IPS-20b (cell line): Measurements from ENCODE around the gene CMTM3.
"Not testable (repeated sequence)": the region's sequence is repeated elsewhere in the genome, so short reads cannot be mapped to it uniquely, and the experiment has no call there.

Experiments used
- H3K27ac ChIP-seq: one replicate; pipeline ENCODE4 v1.5.1; 2013; ENCODE audit warnings: low read length
- H3K27me3 ChIP-seq: 2 replicates; pipeline ENCODE4 v1.6.1; 2013; ENCODE audit warnings: mild to moderate bottlenecking, low read length, inconsistent platforms; ENCODE audit not compliant: insufficient read depth
- H3K36me3 ChIP-seq: 2 replicates; pipeline ENCODE4 v1.6.1; 2013; ENCODE audit warnings: low read depth, mild to moderate bottlenecking, inconsistent platforms, low read length, moderate library complexity; ENCODE audit not compliant: insufficient read depth
- H3K4me1 ChIP-seq: 2 replicates; pipeline ENCODE4 v1.6.1; 2013; ENCODE audit warnings: mild to moderate bottlenecking, control low read depth, inconsistent platforms, low read length, moderate library complexity; ENCODE audit not compliant: insufficient read depth
- H3K4me3 ChIP-seq: 2 replicates; pipeline ENCODE4 v1.5.1; 2013; ENCODE audit warnings: mild to moderate bottlenecking, low read length, inconsistent platforms
- H3K9ac ChIP-seq: 2 replicates; pipeline ENCODE4 v1.6.1; 2013; ENCODE audit warnings: low read depth, mild to moderate bottlenecking, inconsistent platforms, low read length, moderate library complexity
- H3K9me3 ChIP-seq: 2 replicates; pipeline ENCODE4 v1.6.1; 2013; ENCODE audit warnings: mild to moderate bottlenecking, low read depth, low read length, inconsistent platforms; ENCODE audit not compliant: insufficient read depth

CMTM3 gene

DNA sequence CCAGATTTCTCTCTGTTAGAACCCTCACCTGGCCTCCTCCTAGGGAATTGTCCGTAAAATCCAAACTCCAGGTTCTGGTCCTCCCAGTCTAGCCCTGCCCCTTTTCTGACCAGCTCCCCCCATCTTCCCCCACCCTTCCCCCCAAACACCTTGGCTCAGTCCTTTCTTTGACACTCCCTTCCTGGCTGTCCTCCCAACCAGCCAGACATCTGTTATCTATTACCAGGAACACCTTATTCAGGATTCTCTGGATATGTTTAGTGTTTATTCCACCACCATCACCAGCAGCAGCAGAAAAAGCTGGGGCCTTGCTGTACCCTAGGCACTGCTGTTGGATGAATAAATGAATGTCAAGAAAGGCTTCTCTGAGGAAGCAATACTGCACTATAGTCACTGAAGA, 4.0 kb upstream of the CMTM3 start:
- Histone ChIP-seq H3K4me3 (no peak overlapping the region), H3K9ac (no peak overlapping the region), H3K4me1 (no peaks in the 10 kb centered on the region), H3K27me3 (peaks cover 8% of the 10 kb centered on the region), H3K36me3 (no peaks in the 10 kb centered on the region), H3K27ac (no peak overlapping the region), H3K9me3 (no peaks in the 10 kb centered on the region)

DNA sequence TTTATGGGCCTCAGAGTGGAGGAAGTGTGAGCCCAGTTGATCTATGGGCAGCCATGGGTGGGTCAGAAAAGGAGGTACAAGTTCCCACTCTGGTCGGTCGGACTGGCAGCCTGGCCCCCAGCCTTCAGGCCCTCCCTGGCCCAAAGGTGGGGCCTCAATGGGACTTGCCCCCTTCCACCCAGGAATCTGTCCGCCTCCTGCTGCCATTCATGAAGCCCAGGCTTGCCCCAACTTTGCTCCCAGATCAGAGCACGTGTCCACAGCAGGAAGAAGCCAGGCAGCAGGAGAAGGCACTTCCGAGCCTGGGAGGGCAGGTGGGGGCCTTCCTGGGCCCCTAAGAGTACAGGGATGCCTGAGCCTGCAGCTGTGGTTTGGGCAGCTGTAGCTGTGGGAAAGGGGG, 3.0 kb upstream of the CMTM3 start:
- H3K4me1 ChIP-seq = peaks cover 4% of the 10 kb centered on the region; the same call in 1 of the 2 replicates
- no peak overlapping the region for H3K27ac ChIP-seq

DNA sequence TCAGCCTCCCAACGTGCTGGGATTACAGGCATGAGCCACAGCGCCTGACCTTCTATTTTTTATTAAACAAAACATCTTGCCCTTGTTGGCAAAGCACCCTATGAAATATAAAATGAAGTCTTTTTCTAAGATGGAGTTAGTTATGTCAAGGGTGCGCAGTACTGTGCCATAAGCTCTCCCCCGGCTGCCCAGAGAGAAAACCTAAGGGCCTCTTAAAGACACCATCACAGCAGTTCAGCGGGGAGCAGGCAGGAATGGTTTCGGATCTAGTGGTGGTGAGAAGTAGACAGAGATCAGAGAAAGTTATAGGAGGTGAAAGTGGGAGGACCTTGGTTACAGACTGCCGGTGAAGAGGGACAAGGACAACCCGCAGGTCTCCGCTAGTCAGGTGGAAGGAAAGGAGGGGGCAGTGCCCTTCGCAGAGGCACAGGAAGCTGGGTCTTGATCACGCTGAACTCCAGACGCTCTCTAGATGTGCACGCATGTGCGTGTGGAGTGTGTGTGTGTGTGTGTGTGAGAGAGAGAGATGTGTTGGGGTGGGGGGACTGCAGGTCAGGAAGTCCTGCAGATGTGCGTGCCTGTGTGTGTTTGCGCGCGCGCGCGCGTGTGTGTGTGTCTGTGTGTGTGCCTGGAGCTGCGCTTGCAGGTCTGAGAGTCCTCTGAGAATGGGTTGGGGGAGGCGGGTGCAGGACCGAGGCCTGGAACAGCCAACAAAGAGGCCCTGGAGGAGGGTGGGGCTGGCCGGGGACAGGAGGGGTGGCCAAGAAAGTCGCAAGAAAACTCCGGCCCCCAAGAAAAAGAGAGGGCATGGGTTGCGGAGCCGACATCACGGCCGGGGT, 748 bp upstream of the CMTM3 start:
- H3K27me3 ChIP-seq = peaks cover 8% of the 10 kb centered on the region
- H3K9me3 ChIP-seq = no peaks in the 10 kb centered on the region
- no peak overlapping the region for H3K27ac ChIP-seq
- peak overlapping the region; percentile 71 for H3K9ac ChIP-seq
- H3K4me1 ChIP-seq = peaks cover 8% of the 10 kb centered on the region; the same call in 1 of the 2 replicates
- H3K36me3 ChIP-seq = no peaks in the 10 kb centered on the region
- H3K4me3 ChIP-seq = peak overlapping the region; percentile 79

More for the DNA sequence above, 3.0 kb upstream of the CMTM3 start:
- H3K27me3 ChIP-seq = peaks cover 8% of the 10 kb centered on the region
- no peak overlapping the region for H3K4me3 ChIP-seq
- H3K9me3 ChIP-seq = no peaks in the 10 kb centered on the region
- H3K9ac ChIP-seq = no peak overlapping the region
- no peaks in the 10 kb centered on the region for H3K36me3 ChIP-seq

DNA sequence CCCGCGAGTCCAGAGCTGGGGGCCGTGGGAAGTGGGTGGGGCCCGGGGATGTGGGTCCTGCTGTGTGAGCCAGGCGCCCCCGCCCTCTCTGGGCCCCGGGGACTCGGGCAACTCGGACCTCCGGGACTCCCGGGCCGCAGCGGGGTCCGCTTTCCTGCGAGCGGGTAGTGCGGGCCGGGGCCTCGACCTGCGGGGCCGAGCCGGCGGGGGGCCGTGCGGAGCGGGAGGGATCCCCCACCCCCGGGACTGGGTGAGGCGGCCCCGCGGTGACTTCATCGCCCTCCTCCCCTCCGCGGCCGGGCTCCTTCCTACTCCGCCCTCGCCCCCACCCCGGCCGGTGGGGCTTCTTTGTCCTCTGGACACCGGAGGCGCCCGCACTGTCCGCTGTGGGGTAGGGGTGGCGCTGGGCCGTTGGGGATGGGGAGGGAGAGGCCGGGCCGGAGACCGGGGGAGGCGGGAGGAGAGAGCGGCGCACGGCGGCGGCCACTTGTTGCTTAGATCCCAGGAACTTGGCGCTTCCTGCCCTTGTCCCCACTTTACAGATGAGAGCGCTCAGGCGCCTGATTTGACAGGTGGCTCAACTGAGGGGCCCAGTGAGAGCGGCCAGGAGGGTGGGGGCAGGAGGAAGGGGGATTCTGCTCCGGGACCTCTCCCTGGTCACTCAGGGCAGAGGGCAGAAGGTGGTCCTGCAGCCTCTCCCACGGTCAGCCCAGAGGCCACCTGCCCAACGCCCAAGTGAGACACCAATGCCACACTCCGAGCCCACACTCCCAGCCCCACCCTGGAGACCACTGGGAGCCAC, 874 bp downstream of the CMTM3 start:
- peaks cover 8% of the 10 kb centered on the region; the same call in 1 of the 2 replicates for H3K4me1 ChIP-seq
- no peak overlapping the region for H3K27ac ChIP-seq
- H3K9ac ChIP-seq = peak overlapping the region; percentile 56
- H3K9me3 ChIP-seq = no peaks in the 10 kb centered on the region
- H3K36me3 ChIP-seq = peaks cover 16% of the 10 kb centered on the region
- H3K4me3 ChIP-seq = peak overlapping the region; percentile 64
- H3K27me3 ChIP-seq = peaks cover 8% of the 10 kb centered on the region

DNA sequence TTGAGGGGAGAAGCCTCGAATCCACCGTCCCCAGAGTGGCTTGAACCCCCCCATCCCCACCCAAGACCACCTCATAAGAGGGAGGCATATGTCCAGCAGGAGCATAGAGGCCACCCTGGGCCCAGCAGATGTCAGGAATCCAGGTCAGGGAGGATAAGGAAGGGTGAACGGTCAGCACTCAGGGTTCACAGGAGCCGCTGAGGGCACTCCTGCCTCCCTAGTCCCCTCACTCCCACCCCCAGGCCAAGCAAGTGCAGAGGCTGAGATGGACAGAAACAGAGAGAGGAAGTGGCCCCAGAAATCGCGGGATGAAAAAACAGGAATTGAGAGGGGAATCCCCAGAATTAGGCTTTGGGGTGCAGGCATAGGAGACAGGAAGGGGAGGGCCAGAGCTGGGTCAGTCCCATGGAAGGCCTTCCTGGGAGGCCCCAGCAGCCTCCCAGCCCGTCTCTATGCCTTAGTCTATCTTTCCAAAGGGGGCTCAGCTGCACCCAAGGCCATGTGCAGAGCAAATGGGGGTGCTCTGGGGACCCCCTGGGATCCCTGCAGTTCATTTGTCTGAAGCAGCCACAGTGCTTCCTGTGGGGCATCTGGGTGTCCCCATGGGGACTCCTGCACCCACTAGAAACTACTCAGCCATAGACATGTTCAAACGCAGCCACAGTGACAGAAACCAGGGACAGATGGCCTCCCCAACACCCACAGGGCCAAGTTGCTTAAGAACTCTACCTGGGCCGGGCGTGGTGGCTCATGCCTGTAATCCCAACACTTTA, 1.7 kb downstream of the CMTM3 start:
- no peak overlapping the region for H3K27ac ChIP-seq
- H3K27me3 ChIP-seq = peaks cover 8% of the 10 kb centered on the region
- H3K9ac ChIP-seq = peak overlapping the region; percentile 32
- H3K36me3 ChIP-seq = peaks cover 24% of the 10 kb centered on the region
- peak overlapping the region; percentile 64 for H3K4me3 ChIP-seq
- H3K9me3 ChIP-seq = no peaks in the 10 kb centered on the region
- H3K4me1 ChIP-seq = peaks cover 8% of the 10 kb centered on the region; the same call in 1 of the 2 replicates

DNA sequence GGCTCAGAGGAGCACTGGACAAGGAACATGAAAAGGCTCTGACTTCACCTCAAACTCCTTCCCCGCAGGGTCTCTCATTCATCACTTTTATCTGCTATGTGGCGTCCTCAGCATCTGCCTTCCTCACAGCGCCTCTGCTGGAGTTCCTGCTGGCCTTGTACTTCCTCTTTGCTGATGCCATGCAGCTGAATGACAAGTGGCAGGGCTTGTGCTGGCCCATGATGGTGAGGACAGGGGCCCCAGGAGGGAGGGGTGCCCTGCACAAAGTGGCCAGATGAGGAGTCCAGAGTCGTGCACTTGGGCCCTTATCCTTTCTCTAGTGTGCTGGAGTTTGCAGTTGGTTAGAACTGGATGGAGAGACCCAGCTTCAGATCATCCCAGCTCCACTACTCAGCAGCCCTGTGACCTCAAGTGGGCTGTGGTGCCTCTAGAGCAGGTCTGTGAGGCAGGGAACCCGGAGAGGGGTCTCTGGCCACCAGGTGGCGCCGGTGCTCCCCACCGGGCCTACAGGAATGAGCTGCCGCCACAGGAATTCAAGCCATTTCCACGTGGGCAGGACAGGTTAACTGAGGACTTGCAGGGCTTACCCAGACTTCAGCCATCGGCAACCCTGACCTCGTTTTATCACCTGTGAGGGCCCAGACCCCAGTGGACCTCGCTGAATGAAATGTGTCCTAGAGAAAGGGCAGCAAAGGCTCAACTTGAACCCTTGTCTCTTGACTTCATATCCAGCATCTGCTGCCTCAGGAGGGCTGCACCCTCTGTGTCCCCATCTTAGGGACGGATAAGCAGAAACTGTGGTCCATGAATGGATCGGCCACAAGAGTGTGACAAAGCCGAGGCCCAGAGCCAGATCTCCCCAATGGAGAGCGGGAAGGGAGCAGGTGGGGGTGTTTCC, 4.0 kb downstream of the CMTM3 start:
- peak overlapping the region; percentile 62; the same call in 1 of the 2 replicates for H3K9ac ChIP-seq
- no peak overlapping the region for H3K4me3 ChIP-seq
- H3K27ac ChIP-seq = no peak overlapping the region
- H3K9me3 ChIP-seq = no peaks in the 10 kb centered on the region
- peaks cover 1% of the 10 kb centered on the region; the same call in 1 of the 2 replicates for H3K27me3 ChIP-seq
- peaks cover 46% of the 10 kb centered on the region for H3K36me3 ChIP-seq
- H3K4me1 ChIP-seq = peaks cover 8% of the 10 kb centered on the region; the same call in 1 of the 2 replicates

DNA sequence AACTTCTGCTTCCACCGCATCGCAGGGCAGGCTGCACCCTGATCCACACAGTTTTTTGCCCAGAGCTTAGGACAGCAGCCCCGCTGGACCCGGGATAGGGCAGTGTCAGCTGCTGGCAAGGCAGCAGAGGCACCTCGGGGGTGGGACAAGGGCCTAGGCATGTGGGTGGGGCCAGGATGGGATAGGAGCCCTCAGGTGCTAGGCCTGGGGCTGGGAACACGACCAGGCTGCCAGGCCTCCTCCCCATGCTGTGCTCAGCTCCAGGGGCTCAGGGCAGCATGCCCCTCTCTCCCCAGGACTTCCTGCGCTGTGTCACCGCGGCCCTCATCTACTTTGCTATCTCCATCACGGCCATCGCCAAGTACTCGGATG, 4.6 kb downstream of the CMTM3 start:
- no peaks in the 10 kb centered on the region for H3K9me3 ChIP-seq
- no peaks in the 10 kb centered on the region for H3K27me3 ChIP-seq
- H3K9ac ChIP-seq = peak overlapping the region; percentile 62; the same call in 1 of the 2 replicates
- peaks cover 8% of the 10 kb centered on the region; the same call in 1 of the 2 replicates for H3K4me1 ChIP-seq
- no peak overlapping the region for H3K27ac ChIP-seq
- H3K36me3 ChIP-seq = peaks cover 52% of the 10 kb centered on the region
- no peak overlapping the region for H3K4me3 ChIP-seq

DNA sequence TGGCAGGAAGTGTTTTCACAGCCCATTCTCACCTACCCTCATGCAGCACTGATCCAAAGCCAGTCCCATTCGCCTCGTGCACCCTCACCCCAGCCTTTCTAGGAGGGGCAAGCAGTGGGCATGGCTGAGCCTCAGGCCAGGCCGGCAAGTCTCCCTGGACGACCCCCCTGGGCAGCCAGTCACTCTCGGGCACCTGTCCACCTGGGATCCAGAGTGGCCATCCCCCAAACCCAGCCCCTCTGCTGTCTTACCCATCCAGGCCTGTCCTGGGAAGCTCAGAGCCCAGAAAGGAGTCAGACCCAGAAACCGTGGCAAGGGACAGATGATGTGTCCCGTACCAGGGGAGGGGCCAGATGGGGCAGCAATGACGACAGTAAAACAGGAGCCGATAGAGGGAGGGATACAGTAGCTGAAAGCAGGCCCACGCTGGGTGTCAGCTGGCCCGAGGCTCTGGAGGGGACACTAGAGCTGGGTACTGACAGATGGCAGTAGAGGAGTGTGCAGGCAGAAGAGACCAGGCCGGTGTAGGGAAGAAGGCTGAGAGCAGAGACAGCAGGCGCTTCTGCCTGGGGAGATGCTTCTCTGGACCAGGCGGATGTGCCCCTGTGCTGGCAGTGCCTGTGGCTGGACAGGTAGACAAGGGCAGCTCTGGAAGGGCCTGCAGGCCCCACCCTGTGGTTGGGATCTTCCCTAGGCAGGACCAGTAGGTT, 5.8 kb downstream of the CMTM3 start:
- H3K27ac ChIP-seq = no peak overlapping the region
- H3K9me3 ChIP-seq = no peaks in the 10 kb centered on the region
- H3K4me1 ChIP-seq = peaks cover 8% of the 10 kb centered on the region; the same call in 1 of the 2 replicates
- no peak overlapping the region for H3K4me3 ChIP-seq
- peaks cover 64% of the 10 kb centered on the region for H3K36me3 ChIP-seq
- H3K9ac ChIP-seq = no peak overlapping the region
- no peaks in the 10 kb centered on the region for H3K27me3 ChIP-seq

DNA sequence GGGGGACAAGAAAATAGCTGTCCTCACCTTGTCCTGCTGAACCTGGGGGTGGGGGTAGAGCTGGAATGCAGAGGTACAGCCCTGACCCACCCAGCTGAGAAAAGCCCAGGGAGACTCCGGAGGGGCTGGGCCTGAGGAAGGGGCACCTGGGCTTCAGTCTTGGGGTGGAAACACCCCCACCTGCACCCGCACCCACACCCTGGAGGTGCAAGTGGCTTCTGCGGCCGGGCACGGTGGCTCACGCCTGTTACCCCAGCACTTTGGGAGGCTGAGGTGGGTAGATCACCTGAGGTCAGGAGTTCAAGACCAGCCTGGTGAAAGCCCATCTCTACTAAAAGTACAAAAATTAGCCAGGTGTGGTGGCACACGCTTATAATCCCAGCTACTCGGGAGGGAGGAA, 7.4 kb downstream of the CMTM3 start:
- peaks cover 69% of the 10 kb centered on the region for H3K36me3 ChIP-seq
- H3K9ac ChIP-seq, H3K27me3 ChIP-seq, H3K27ac ChIP-seq, H3K9me3 ChIP-seq, H3K4me3 ChIP-seq: not testable (repeated sequence)
- peaks cover 12% of the 10 kb centered on the region for H3K4me1 ChIP-seq

DNA sequence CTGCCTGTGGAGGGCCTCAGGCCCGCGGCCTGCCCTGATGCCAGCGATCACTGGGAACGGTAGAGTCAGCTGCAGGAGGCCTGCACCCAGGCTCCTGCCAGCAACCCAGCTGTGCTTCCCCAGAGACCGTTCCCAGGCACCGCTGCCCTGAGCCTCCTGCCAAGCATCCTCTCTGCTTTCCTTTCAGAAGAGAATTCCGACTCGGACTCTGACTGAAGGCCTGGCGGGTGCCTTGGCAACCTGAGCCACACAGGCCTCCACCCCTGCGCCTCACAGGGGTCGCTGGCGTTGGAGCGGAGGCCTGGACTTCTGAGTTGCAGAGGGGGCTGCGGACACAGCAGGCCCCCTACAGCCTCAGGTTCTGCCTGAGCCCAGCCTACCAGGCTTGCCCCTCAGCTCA, 7.9 kb downstream of the CMTM3 start:
- peaks cover 17% of the 10 kb centered on the region for H3K4me1 ChIP-seq
- H3K4me3 ChIP-seq = no peak overlapping the region
- H3K27me3 ChIP-seq = no peaks in the 10 kb centered on the region
- H3K9me3 ChIP-seq = no peaks in the 10 kb centered on the region
- H3K27ac ChIP-seq = no peak overlapping the region
- peaks cover 69% of the 10 kb centered on the region for H3K36me3 ChIP-seq
- no peak overlapping the region for H3K9ac ChIP-seq
